Muscle layer of duodenum (tissue), 2 donors: ENCODE results near the gene IRF2.

ENCODE experiments used
- H3K27ac ChIP-seq: one replicate; pipeline ENCODE4 v1.7.0; 2013; ENCODE audit warnings: mild to moderate bottlenecking, low read length
- H3K27me3 ChIP-seq: one replicate; pipeline ENCODE4 v1.7.0; 2013; ENCODE audit warnings: low read depth, mild to moderate bottlenecking, control low read depth, low read length
- H3K36me3 ChIP-seq, 2 donors: one replicate each; pipeline ENCODE4 v1.7.0; 2013; ENCODE audit warnings: low read length in 2 of 2, control low read depth in 1 of 2, mild to moderate bottlenecking in 1 of 2; ENCODE audit not compliant: insufficient read depth in 2 of 2, control insufficient read depth in 1 of 2
- H3K4me1 ChIP-seq, 2 donors: one replicate each; pipeline ENCODE4 v1.7.0; 2013; ENCODE audit warnings: low read length in 2 of 2, mild to moderate bottlenecking in 2 of 2, control low read depth in 1 of 2, moderate library complexity in 1 of 2; ENCODE audit not compliant: insufficient read depth in 2 of 2, control insufficient read depth in 1 of 2
- H3K4me3 ChIP-seq, 2 donors: one replicate each; pipeline ENCODE4 v1.7.0; 2013; ENCODE audit warnings: low read length in 2 of 2, low read depth in 1 of 2, mild to moderate bottlenecking in 1 of 2
- H3K9me3 ChIP-seq, 2 donors: one replicate each; pipeline ENCODE4 v1.7.0; 2013; ENCODE audit warnings: low read length in 2 of 2, control low read depth in 1 of 2, mild to moderate bottlenecking in 1 of 2; ENCODE audit not compliant: control insufficient read depth in 1 of 2
- donor health status: healthy.

Gene IRF2

GRCh38 chr4:184474263-184475095 is at the start of gene IRF2:
Gene IRF2 (minus strand): TSS chr4:184474550. CDS start chr4:184429064, 45,486 bp downstream.
- H3K27ac ChIP-seq = peak within 1 kb of the TSS; percentile 99
- H3K27me3 ChIP-seq = no peaks in the 10 kb centered on the region
- H3K9me3 ChIP-seq = no peaks in the 10 kb centered on the region
- H3K4me1 ChIP-seq = peaks cover 18 to 41% of the 10 kb centered on the region in 2 donors
- H3K36me3 ChIP-seq = peaks cover 0 to 3% of the 10 kb centered on the region in 2 donors
- peak within 1 kb of the TSS; percentile 92 to 98 for H3K4me3 ChIP-seq

- Histone ChIP-seq H3K4me1 (peaks cover 0 to 8% of the 10 kb centered on the region in 2 donors), H3K36me3 (no peaks in the 10 kb centered on the region), H3K9me3 (no peaks in the 10 kb centered on the region), H3K27me3 (no peaks in the 10 kb centered on the region), H3K27ac (no peak overlapping the region), H3K4me3 (no peak overlapping the region)
Observed at GRCh38 chr4:184515606-184516005, 41.3 kb upstream of the IRF2 start.

DNA sequence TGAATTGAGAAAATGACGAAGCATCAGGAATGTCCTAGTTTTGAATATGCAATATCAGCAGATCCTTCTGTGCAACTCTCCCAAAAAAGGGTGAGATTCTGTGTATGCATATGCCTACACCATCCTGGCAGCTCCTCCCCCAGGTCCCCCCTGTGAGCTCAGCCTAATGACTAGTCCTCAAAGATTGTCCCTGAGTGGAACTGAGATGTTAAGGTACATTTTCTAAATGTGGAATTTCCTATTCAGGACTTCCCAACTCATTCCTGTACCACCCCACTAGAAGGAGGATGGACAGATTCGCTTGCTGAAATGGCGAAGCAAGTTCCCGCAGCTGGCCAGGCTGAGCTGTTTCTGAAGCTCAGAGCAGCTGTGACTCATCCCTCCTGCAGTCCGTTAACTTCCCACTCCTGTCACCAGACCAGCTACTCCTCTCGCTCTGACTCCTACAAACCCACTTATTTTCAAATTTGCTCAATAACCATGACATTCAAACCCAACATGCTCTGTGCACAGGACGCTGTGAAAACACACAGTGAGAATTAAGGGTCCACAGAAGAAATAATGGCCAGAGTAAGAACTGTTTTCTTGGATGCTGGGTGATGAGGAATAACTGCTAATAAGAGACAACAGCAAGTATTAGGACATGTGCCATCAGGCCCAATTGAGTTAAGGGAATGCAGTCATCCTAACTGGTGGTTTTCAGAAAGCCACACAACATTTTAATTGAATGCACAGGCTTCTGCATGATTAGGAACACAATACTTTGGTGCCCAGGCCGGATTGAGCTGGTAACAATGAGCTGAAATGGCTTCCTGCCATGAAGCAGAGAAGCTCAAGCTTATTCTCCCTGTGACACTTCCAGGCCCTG is 40.0 kb upstream of the IRF2 start:
- Histone ChIP-seq H3K27me3 (no peaks in the 10 kb centered on the region), H3K36me3 (no peaks in the 10 kb centered on the region), H3K27ac (peak overlapping the region; percentile 26), H3K9me3 (no peaks in the 10 kb centered on the region), H3K4me1 (peaks cover 0 to 8% of the 10 kb centered on the region in 2 donors), H3K4me3 (no peak overlapping the region)

- H3K4me1 ChIP-seq = peaks cover 0 to 8% of the 10 kb centered on the region in 2 donors
- peak overlapping the region; percentile 26 for H3K27ac ChIP-seq
- H3K36me3 ChIP-seq = no peaks in the 10 kb centered on the region
- no peak overlapping the region for H3K4me3 ChIP-seq
- no peaks in the 10 kb centered on the region for H3K27me3 ChIP-seq
- no peaks in the 10 kb centered on the region for H3K9me3 ChIP-seq
Observed at GRCh38 chr4:184513802-184514120, 39.4 kb upstream of the IRF2 start.

- no peaks in the 10 kb centered on the region for H3K27me3 ChIP-seq
- no peaks in the 10 kb centered on the region for H3K36me3 ChIP-seq
- H3K4me1 ChIP-seq = peaks cover 0 to 8% of the 10 kb centered on the region in 2 donors
- no peaks in the 10 kb centered on the region for H3K9me3 ChIP-seq
- no peak overlapping the region for H3K27ac ChIP-seq
- no peak overlapping the region for H3K4me3 ChIP-seq
Observed at GRCh38 chr4:184511156-184511555, 36.8 kb upstream of the IRF2 start.

DNA sequence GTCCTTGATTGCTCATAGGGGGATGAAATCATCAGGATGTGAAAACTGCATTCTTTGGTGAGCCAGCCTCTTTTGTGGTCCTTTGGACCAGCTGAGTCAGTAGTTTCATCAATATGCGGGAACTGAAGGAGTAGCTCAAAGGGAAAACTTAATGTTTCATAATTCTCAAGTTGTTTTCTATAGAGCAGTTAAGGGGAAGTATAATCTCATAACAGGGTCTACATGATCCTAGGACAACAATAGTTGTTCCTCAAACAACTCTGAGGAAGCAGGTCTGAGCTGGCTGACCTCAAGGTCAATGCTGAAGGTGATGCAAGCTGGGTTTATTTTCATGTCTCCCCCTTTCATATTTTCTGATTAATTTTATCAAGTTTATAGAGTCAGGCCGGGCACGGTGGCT is 36.1 kb upstream of the IRF2 start:
- Histone ChIP-seq H3K4me1 (peaks cover 0 to 8% of the 10 kb centered on the region in 2 donors), H3K4me3 (no peak overlapping the region), H3K36me3 (no peaks in the 10 kb centered on the region), H3K27ac (no peak overlapping the region), H3K9me3 (no peaks in the 10 kb centered on the region), H3K27me3 (no peaks in the 10 kb centered on the region)

- H3K27me3 ChIP-seq = no peaks in the 10 kb centered on the region
- no peaks in the 10 kb centered on the region for H3K9me3 ChIP-seq
- no peak overlapping the region for H3K27ac ChIP-seq
- H3K4me1 ChIP-seq = no peaks in the 10 kb centered on the region
- no peak overlapping the region for H3K4me3 ChIP-seq
- H3K36me3 ChIP-seq = no peaks in the 10 kb centered on the region
Observed at GRCh38 chr4:184506527-184507121, 32.3 kb upstream of the IRF2 start.

DNA sequence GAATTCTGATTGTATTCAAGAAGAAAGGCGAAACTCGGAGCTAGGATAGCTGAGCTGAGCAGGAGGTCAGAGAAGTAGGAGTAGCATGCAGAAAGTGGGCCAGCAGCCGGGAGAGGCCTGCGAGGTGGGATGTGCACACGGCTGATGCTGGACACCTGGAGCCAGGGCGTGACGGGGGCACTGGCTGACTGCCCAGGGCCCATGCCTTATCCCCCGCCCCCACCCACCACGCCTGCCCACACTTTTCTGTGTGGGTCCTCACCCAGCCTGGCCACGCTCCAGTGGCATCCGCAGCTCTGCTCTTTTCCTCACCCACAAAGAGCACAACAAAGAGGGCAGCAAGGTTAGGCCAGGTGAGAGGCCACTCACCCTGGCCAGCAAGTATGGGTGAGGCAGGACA is 30.0 kb upstream of the IRF2 start:
- Histone ChIP-seq H3K27me3 (no peaks in the 10 kb centered on the region), H3K9me3 (no peaks in the 10 kb centered on the region), H3K36me3 (no peaks in the 10 kb centered on the region), H3K27ac (no peak overlapping the region), H3K4me1 (no peaks in the 10 kb centered on the region), H3K4me3 (no peak overlapping the region)

DNA sequence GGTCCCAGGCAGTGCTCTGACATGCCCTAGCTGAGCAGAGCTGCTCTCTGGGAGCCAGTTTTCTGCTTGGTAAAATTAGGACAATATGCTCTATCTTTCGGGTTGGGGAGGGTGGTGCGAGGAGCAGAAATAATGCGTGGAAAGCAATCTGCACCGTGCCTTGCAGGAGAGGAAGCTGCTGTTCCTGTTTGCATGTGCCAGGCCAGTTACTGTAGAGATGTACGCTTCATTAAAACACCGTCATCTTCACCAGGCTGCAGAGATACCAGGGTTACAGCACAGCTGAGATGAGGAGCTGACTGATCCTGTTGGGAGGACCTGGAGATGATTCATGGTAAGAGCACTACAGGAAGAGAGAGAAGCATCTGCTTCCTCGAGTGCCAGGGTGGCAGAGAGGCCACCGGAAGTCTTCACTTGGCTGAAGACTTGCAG is 29.5 kb upstream of the IRF2 start:
- H3K27ac ChIP-seq = no peak overlapping the region
- no peaks in the 10 kb centered on the region for H3K4me1 ChIP-seq
- H3K27me3 ChIP-seq = no peaks in the 10 kb centered on the region
- H3K9me3 ChIP-seq = no peaks in the 10 kb centered on the region
- H3K4me3 ChIP-seq = no peak overlapping the region
- no peaks in the 10 kb centered on the region for H3K36me3 ChIP-seq

DNA sequence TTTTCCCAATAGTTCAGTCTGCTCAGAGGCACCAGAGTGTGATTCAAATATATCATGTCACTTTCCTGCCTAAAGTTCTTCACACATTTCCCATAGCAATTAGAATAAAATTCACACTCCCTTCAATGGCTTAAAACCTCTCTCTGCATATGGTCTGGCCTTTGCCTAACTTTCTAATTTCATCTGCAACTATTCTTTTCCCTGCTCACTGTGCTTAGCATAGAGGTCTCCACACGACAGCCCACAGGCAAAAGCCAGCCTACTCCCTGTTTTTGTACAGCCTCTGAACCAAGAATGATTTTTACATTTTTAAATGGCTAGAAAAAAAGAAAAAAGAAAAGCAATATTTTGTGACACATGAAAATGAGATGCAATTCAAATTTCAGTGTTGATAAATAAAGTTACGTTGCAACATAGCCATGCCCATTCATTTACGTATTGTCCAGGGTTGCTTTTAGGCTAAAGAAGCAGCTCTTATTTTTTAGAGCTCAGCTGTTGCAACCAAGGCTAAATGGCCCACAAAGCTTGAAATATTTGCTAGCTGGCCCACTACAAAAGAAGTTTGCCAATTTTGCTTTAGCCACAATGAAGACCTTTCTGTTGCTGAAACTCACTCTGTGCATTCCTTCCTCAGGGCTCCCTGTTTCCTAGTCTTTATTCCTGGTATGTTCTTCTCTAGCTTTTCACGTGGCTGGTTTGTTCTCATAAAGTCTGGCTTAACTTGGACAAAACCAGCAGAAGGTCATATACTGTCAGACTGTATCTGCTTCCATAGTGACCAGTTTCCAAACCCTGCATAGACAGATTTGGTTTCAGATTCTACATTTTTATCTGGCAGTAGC is 26.6 kb upstream of the IRF2 start:
- Histone ChIP-seq H3K4me1 (no peaks in the 10 kb centered on the region), H3K9me3 (no peaks in the 10 kb centered on the region), H3K27me3 (no peaks in the 10 kb centered on the region), H3K36me3 (no peaks in the 10 kb centered on the region), H3K4me3 (no peak overlapping the region), H3K27ac (no peak overlapping the region)
